ENCODE measurements around the gene LYPD5. TPM values are rescaled to one million over a fixed set of nuclear protein-coding genes. Genes with fewer than 3 reads are reported as not detected.

Gene LYPD5
- total RNA-seq, 1 donor from 2014 or later, result not detected

DNA sequence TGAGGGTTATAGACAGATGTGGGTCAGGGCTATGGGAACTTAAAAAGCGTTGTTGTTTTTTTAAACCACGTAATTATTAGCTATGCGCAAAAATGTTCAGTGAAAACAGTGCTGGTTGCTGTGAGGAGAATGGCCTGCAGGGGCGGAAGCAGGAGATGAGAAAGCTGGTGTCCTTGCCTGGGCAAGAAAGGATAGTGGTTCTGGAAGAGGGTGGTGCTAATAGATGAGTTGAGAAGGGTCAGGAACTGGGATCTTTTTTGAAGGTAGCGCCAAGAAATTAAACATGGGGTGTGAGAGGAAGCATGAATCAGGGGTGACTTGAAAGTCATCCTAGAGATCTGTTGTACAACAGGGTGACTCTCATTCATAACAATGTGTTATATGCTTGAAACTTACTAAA, 42.7 kb downstream of the LYPD5 start:
- no peak for DNase-seq (ENCODE audit: extremely low spot score, unreplicated experiment)
- Mint-ChIP-seq H3K27me3 (ENCODE audit: unreplicated experiment) (no peaks in the 10 kb centered on the region), H3K9me3 (ENCODE audit: unreplicated experiment) (no peaks in the 10 kb centered on the region), H3K36me3 (ENCODE audit: unreplicated experiment) (no peaks in the 10 kb centered on the region), H3K4me3 (ENCODE audit: unreplicated experiment) (no peak overlapping the region), H3K27ac (ENCODE audit: unreplicated experiment) (peak overlapping the region; percentile 73), H3K4me1 (ENCODE audit: unreplicated experiment) (peaks cover 62% of the 10 kb centered on the region)
- TF ChIP-seq, protein P1, sequence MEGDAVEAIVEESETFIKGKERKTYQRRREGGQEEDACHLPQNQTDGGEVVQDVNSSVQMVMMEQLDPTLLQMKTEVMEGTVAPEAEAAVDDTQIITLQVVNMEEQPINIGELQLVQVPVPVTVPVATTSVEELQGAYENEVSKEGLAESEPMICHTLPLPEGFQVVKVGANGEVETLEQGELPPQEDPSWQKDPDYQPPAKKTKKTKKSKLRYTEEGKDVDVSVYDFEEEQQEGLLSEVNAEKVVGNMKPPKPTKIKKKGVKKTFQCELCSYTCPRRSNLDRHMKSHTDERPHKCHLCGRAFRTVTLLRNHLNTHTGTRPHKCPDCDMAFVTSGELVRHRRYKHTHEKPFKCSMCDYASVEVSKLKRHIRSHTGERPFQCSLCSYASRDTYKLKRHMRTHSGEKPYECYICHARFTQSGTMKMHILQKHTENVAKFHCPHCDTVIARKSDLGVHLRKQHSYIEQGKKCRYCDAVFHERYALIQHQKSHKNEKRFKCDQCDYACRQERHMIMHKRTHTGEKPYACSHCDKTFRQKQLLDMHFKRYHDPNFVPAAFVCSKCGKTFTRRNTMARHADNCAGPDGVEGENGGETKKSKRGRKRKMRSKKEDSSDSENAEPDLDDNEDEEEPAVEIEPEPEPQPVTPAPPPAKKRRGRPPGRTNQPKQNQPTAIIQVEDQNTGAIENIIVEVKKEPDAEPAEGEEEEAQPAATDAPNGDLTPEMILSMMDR (IDR thresholded peaks at IDR 0.05), result peak; percentile 63

DNA sequence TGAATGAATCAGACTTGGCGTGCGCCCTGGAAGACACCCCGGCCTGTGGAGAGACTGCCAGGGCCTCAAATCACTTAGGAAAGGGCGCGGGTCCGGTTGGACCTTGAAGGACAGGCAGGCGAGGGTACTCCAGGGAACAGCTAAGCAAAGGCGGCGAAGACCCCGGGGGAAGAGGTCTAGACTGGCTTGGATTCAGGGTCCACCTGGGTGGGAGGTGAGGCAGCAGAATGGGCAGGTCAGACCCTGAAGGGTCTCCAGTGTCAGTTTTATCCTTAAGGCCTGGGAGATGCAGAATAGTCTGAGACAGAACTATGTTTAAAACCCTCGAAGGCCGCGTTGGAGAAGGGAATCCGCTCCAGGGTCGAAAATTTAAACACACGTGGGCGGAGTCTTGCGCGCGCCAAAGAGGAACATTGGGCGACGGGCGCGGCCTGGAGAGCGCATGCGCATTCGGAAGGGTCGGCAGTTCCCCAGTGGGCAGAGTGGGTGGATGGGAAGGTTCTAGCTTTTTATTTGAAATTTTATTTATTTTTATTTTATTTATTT, 46.9 kb downstream of the LYPD5 start:
- H3K9me3 Mint-ChIP-seq (ENCODE audit: unreplicated experiment), result no peaks in the 10 kb centered on the region
- peak overlapping the region; percentile 97 for H3K4me3 Mint-ChIP-seq (ENCODE audit: unreplicated experiment)
- peaks cover 71% of the 10 kb centered on the region for H3K4me1 Mint-ChIP-seq (ENCODE audit: unreplicated experiment)
- H3K27me3 Mint-ChIP-seq (ENCODE audit: unreplicated experiment), result no peaks in the 10 kb centered on the region
- H3K27ac Mint-ChIP-seq (ENCODE audit: unreplicated experiment), result peak overlapping the region; percentile 100
- TF ChIP-seq, protein P1 (IDR thresholded peaks at IDR 0.05), result no peak
- peaks cover 4% of the 10 kb centered on the region for H3K36me3 Mint-ChIP-seq (ENCODE audit: unreplicated experiment)
- DNase-seq (ENCODE audit: extremely low spot score, unreplicated experiment), result peak; percentile 91

DNA sequence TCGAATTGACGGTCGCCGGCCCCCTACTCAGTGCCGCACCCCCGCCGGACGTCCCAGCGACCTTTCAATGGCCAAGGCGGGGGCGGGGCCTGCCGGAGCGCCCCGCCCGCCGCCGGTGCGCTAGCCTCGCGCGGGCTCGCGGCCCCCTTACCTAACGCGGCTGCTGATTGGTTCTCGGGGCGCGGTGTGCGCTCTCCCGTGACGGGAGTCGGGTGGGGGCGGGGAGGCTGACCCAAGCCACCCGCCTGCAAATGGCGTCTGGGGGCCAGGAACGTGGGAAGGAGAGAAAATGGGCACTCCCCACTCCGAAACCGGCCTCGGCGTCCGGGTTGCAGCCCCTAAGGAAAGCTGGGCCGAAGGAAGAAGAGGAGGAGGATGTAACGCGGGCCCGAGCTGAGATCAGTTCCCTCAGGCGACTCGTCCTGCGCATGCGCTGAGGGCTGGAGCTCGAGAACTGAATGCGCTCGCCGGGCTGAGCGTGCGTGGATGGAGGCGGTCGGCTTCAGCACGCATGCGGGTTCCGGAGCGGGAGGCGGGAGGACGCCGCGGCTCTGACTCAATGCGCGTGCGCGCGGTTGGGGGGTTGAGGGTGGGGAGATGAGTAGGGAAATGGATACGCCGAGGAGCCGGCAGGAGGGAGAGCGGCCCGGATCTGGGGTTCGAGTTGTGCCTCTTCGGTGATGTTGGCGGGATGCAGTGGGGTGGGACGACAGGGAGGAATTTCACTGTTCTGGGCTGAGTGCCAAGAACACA, 47.6 kb downstream of the LYPD5 start, which contains the start of gene SMG9:
TSS of gene SMG9 (minus strand) at position 460 of the 753 bp plus-strand sequence. CDS start 4,221 bp downstream, outside the sequence.
- DNase-seq (ENCODE audit: extremely low spot score, unreplicated experiment), result peak; percentile 100
- Mint-ChIP-seq H3K4me1 (ENCODE audit: unreplicated experiment) (peaks cover 69% of the 10 kb centered on the region), H3K9me3 (ENCODE audit: unreplicated experiment) (no peaks in the 10 kb centered on the region), H3K27ac (ENCODE audit: unreplicated experiment) (peak within 1 kb of the TSS; percentile 100), H3K4me3 (ENCODE audit: unreplicated experiment) (peak within 1 kb of the TSS; percentile 97), H3K27me3 (ENCODE audit: unreplicated experiment) (no peaks in the 10 kb centered on the region), H3K36me3 (ENCODE audit: unreplicated experiment) (peaks cover 10% of the 10 kb centered on the region)
- TF ChIP-seq, protein P1 (IDR thresholded peaks at IDR 0.05), result no peak

DNA sequence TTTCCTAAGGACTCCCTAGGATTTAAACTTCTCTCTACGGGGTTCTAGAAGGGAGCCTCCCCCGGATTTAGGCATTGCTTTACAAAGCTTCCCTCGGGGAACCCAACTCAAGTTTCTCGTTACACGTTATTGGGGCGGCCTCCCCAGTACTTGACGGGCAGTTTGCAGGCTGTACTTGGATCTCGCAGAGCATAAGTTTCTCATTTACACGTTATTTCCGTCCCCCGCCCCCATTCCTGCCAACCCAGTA, 48.1 kb downstream of the LYPD5 start:
- Mint-ChIP-seq H3K36me3 (ENCODE audit: unreplicated experiment) (peaks cover 13% of the 10 kb centered on the region), H3K27me3 (ENCODE audit: unreplicated experiment) (no peaks in the 10 kb centered on the region), H3K27ac (ENCODE audit: unreplicated experiment) (peak overlapping the region; percentile 100), H3K4me3 (ENCODE audit: unreplicated experiment) (peak overlapping the region; percentile 97), H3K4me1 (ENCODE audit: unreplicated experiment) (peaks cover 64% of the 10 kb centered on the region), H3K9me3 (ENCODE audit: unreplicated experiment) (no peaks in the 10 kb centered on the region)
- DNase-seq (ENCODE audit: extremely low spot score, unreplicated experiment), result no peak
- TF ChIP-seq, protein P1 (IDR thresholded peaks at IDR 0.05), result no peak

DNA sequence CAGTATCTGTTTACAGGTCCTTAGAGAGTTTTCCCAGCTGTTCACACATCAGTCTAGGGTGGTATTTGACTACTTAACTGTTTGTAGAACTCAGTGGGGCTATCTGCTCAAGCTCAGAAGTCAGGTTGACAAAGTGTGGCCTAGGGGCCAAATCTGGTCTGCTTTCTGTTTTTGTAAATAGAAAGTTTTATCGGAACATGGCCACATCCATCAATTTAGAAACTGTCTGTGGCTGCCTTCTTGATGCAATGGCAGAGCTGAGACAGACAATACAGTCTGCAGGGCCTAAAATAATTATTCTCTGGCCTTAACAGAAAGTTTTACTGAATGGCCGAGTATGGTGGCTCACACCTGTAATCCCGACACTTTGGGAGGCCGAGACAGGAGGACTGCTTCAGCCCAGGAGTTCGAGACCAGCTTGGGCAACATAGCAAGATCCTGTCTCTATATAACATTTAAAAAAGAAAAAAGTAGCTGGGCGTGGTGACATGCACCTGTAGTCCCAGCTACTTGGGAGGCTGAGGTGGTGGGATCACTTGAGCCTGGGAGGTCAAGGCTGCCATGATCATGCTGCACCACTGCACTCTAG, 49.9 kb downstream of the LYPD5 start:
- Mint-ChIP-seq H3K27ac (ENCODE audit: unreplicated experiment) (no peak overlapping the region), H3K9me3 (ENCODE audit: unreplicated experiment) (no peaks in the 10 kb centered on the region), H3K4me3 (ENCODE audit: unreplicated experiment) (no peak overlapping the region), H3K27me3 (ENCODE audit: unreplicated experiment) (no peaks in the 10 kb centered on the region), H3K4me1 (ENCODE audit: unreplicated experiment) (peaks cover 49% of the 10 kb centered on the region), H3K36me3 (ENCODE audit: unreplicated experiment) (peaks cover 24% of the 10 kb centered on the region)
- TF ChIP-seq, protein P1 (IDR thresholded peaks at IDR 0.05), result no peak
- DNase-seq (ENCODE audit: extremely low spot score, unreplicated experiment), result no peak

Data from osteocyte (in vitro differentiated cells).